ENCODE results near the gene PSEN1.

PSEN1 gene

GRCh38 chr14:73116079-73116665 lies 20.1 kb upstream of the PSEN1 start:
- no peak for TF ChIP-seq CTCF (IDR thresholded peaks at IDR 0.05; ENCODE audit: low read depth, low read length)
- DNase-seq (ENCODE audit: extremely low read depth, low read depth), result no peak

- TF ChIP-seq CTCF (IDR thresholded peaks at IDR 0.05; ENCODE audit: low read depth, low read length), result no peak
Measured at GRCh38 chr14:73124180-73124894, 12.0 kb upstream of the PSEN1 start.

GRCh38 chr14:73125169-73125588 lies 11.1 kb upstream of the PSEN1 start:
- DNase-seq (ENCODE audit: extremely low read depth, low read depth), result no peak
- no peak for TF ChIP-seq CTCF (IDR thresholded peaks at IDR 0.05; ENCODE audit: low read depth, low read length)

More at GRCh38 chr14:73124180-73124894, 12.0 kb upstream of the PSEN1 start:
- no peak for DNase-seq (ENCODE audit: extremely low read depth, low read depth)

GRCh38 chr14:73125746-73126145 lies 10.6 kb upstream of the PSEN1 start:
- DNase-seq (ENCODE audit: extremely low read depth, low read depth), result no peak
- TF ChIP-seq CTCF (IDR thresholded peaks at IDR 0.05; ENCODE audit: low read depth, low read length), result no peak

- no peak for TF ChIP-seq CTCF (IDR thresholded peaks at IDR 0.05; ENCODE audit: low read depth, low read length)
- DNase-seq (ENCODE audit: extremely low read depth, low read depth), result no peak
Measured at GRCh38 chr14:73133795-73134194, 2.5 kb upstream of the PSEN1 start.

GRCh38 chr14:73136085-73136386 lies 271 bp upstream of the PSEN1 start:
- DNase-seq (ENCODE audit: extremely low read depth, low read depth), result no peak
- TF ChIP-seq CTCF (IDR thresholded peaks at IDR 0.05; ENCODE audit: low read depth, low read length), result no peak

GRCh38 chr14:73140811-73141323 lies 4.6 kb downstream of the PSEN1 start:
- TF ChIP-seq CTCF (IDR thresholded peaks at IDR 0.05; ENCODE audit: low read depth, low read length), result no peak
- DNase-seq (ENCODE audit: extremely low read depth, low read depth), result no peak

Data from AG09319 (cell line).